Adrenal gland (tissue), 12 donors: Measurements from ENCODE around the gene SNTA1. TPM values are rescaled to one million over a fixed set of nuclear protein-coding genes. Genes with fewer than 3 reads are reported as not detected.

Experiments used
- DNase-seq, 7 donors: peaks; one replicate each; pipeline ENCODE4 v3.0.0-alpha.2; 2019 to 2020
- H3K27ac ChIP-seq, 5 donors: fragments of 200-600 bp; sonication (generic) in 4 of 5; 1 replicate in 3 of 5; 2 replicates in 2 of 5; pipeline versions ENCODE4 v1.5.1 to v1.8.0; 2016 to 2020; ENCODE audit warnings: mild to moderate bottlenecking in 1 of 5
- H3K27me3 ChIP-seq: fragments of 200-600 bp; 2 replicates; pipeline ENCODE4 v1.8.0; 2021
- H3K36me3 ChIP-seq, 2 donors: fragments of 200-600 bp; replicated peaks in 1 of 2; 1 replicate in 1 of 2; 2 replicates in 1 of 2; pipeline versions ENCODE4 v1.5.1 to v1.8.0; 2018 to 2022
- H3K4me1 ChIP-seq, 2 donors: fragments of 200-600 bp; replicated peaks in 1 of 2; 1 replicate in 1 of 2; 2 replicates in 1 of 2; pipeline versions ENCODE4 v1.5.1 to v1.8.0; 2018 to 2021
- H3K4me3 ChIP-seq, 4 donors: fragments of 200-600 bp; sonication (generic) in 3 of 4; one replicate each; pipeline ENCODE4 v1.5.1; 2016 to 2018
- H3K9me3 ChIP-seq, 3 donors: fragments of 200-600 bp; sonication (generic) in 1 of 3; replicated peaks in 1 of 3; 1 replicate in 2 of 3; 2 replicates in 1 of 3; pipeline versions ENCODE4 v1.5.1 to v1.8.0; 2016 to 2021
- CTCF ChIP-seq, 6 experiments: fragments of 450-650 bp in 4 of 6; fragments of 200-600 bp in 2 of 6; sonication (generic) in 1 of 6; IDR thresholded peaks; 1 replicate in 5 of 6; 2 replicates in 1 of 6; pipeline versions ENCODE4 v1.5.1 to v1.8.0; 2016 to 2021; ENCODE audit warnings: antibody characterized with exemption in 6 of 6, mild to moderate bottlenecking in 2 of 6, moderate library complexity in 1 of 6
- POLR2A ChIP-seq, 2 donors: fragments of 450-650 bp; IDR thresholded peaks; one replicate each; pipeline ENCODE4 v1.6.1; 2017; ENCODE audit warnings: antibody characterized with exemption in 2 of 2, mild to moderate bottlenecking in 2 of 2, moderate library complexity in 1 of 2
- WGBS, 4 donors: extraction: QIAGEN DNeasy Blood & Tissue Kit in 2 of 4; methylation state at CpG; one replicate each; pipeline versions ENCODE4 v1.1.5 to v1.1.7; 2013 to 2017; 5-methylcytosine and 5-hydroxymethylcytosine counted together
- intact Hi-C, 2 donors: fragments of 100-400 bp; cut with DNase I; formaldehyde crosslinking; loops; one replicate each; pipeline versions ENCODE4 v1.14.1 to v1.15.0; 2022 to 2023
- polyA plus RNA-seq, 3 donors: library from polyadenylated mRNA; stranded (reverse); fragments of 200-250 nt in 2 of 3; fragments of 350-450 nt in 1 of 3; fragmentation: Illumina TruSeq in 1 of 3; extraction: RNeasy Lipid Tissue Mini Kit (QIAGEN cat#74804) in 1 of 3; gene quantifications; one replicate each; pipeline ENCODE4 v1.2.3, GENCODE V29; 2013 to 2014
- total RNA-seq, 9 donors: library from RNA; depleted of rRNA in 4 of 9; stranded (reverse); fragments of >200 nt in 4 of 9; fragments of 120-200 nt in 1 of 9; fragmentation: NEBNext Ultra II Directional in 1 of 9; extraction: Animal tissue kit (Norgen Biotek cat#: 25700) in 1 of 9; gene quantifications; one replicate each; pipeline versions ENCODE4 v1.1.0 to v1.2.4, GENCODE V29; 2013 to 2023
- donor health status: healthy with polysubstance abuse.
- donor health status: Bipolar disorder and iron deficiency.
- donor health status: DM: yes; HTN: yes; CAD: no.
- donor health status: DM: no; HTN: no; CAD: no.
- donor health status: DM: no; HTN: no; CAD: no.
- donor health status: DM: yes; HTN: yes; CAD: no.

SNTA1 gene
- total and polyA plus RNA-seq, 12 donors = 4.3 to 73.2 (median 29.5) TPM

DNA sequence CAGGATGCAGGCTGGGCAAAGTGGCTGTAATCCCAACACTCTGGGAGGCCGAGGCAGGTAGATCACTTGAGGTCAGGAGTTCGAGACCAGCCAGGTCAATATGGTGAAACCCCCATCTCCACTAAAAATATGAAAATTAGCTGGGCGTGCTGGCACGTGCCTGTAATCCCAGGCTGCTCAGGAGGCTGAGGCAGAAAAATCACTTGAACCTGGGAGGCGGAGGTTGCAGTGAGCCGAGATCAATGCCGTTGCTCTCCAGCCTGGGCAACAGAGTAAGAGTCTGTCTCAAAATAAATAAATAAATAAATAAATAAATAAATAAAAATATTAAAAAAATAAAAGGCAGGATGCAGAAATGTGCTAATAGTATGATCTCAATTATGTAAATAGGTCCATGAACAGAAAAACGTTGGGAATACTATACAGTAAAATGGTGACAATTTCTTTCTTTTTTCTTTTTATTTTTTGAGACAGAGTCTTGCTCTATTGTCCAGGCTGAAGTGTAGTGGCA is 37.9 kb upstream of the SNTA1 start:
- H3K36me3 ChIP-seq = no peaks in the 10 kb centered on the region
- H3K9me3 ChIP-seq = no peaks in the 10 kb centered on the region
- no peaks in the 10 kb centered on the region for H3K4me1 ChIP-seq
- TF ChIP-seq CTCF (IDR thresholded peaks at IDR 0.05) (no peak), POLR2A (IDR thresholded peaks at IDR 0.05) (no peak)
- no peak overlapping the region for H3K4me3 ChIP-seq
- intact Hi-C loops = no loop called here
- no peak for DNase-seq
- 92 to 94% (median 93%) methylated on average over 8 of the region's 8 CpGs for WGBS, 4 donors
- H3K27ac ChIP-seq = no peak overlapping the region
- H3K27me3 ChIP-seq = no peaks in the 10 kb centered on the region

- H3K4me3 ChIP-seq = no peak overlapping the region
- intact Hi-C loops = no loop called here
- H3K27ac ChIP-seq = no peak overlapping the region
- TF ChIP-seq POLR2A (IDR thresholded peaks at IDR 0.05) (no peak), CTCF (IDR thresholded peaks at IDR 0.05) (no peak)
- H3K9me3 ChIP-seq = no peaks in the 10 kb centered on the region
- no peak for DNase-seq
- no peaks in the 10 kb centered on the region for H3K27me3 ChIP-seq
- H3K36me3 ChIP-seq = no peaks in the 10 kb centered on the region
- no peaks in the 10 kb centered on the region for H3K4me1 ChIP-seq
- WGBS, 4 donors = 83 to 97% (median 95%) methylated on average over 5 of the region's 5 CpGs
Measured at GRCh38 chr20:33480048-33480447, 36.5 kb upstream of the SNTA1 start.

GRCh38 chr20:33477386-33478234 is 34.0 kb upstream of the SNTA1 start:
- Histone ChIP-seq H3K27me3 (no peaks in the 10 kb centered on the region), H3K9me3 (no peaks in the 10 kb centered on the region), H3K27ac (no peak overlapping the region), H3K4me1 (no peaks in the 10 kb centered on the region), H3K36me3 (no peaks in the 10 kb centered on the region), H3K4me3 (no peak overlapping the region)
- no peak for DNase-seq
- WGBS, 4 donors = 82 to 100% (median 86%) methylated on average over 3 to 7 of the region's 7 CpGs
- no peak for TF ChIP-seq CTCF (IDR thresholded peaks at IDR 0.05)
- no peak for TF ChIP-seq POLR2A (IDR thresholded peaks at IDR 0.05)
- intact Hi-C loops = no loop called here

DNA sequence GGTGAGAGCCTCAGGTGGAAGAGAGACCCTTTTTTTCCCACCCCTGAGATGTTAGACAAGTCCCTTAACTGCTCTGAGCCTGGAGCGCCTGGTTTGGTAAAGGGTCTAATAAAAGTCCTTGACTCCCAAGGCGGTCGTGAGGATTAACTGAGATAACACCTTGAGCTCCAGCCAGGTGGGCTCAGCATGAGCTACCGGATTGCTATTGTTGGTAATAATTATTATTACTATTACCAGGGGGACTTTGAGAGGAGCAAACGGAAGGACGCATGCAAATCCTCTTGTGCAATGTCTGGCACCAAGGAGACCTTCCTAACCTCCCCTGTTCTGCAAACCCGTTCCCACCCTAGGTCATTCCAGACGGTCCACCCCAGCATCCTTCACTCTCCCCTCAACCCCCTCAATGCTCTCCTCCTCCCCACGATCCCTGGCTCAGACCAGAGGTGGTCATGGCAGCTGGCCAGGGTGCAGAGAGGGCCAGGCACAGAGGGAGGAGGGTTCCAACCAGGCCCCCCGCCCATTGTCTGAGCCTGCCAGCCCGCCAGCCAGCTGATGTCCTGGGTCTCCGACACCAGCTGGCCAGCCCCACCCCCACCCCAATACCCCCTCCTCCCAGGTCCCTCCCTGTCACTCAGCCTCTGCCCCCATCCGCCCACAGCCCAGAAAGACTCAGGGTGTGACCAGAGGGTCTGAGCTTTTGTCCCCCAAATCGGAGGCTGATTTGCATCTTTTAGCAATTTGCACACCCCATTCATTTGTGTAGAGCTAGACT is 32.0 kb upstream of the SNTA1 start:
- Histone ChIP-seq H3K4me1 (no peaks in the 10 kb centered on the region), H3K27me3 (no peaks in the 10 kb centered on the region), H3K27ac (no peak overlapping the region), H3K36me3 (no peaks in the 10 kb centered on the region), H3K4me3 (no peak overlapping the region), H3K9me3 (no peaks in the 10 kb centered on the region)
- no peak for DNase-seq
- WGBS, 4 donors = 38 to 59% (median 45%) methylated on average over 10 to 14 of the region's 14 CpGs
- no peak for TF ChIP-seq POLR2A (IDR thresholded peaks at IDR 0.05)
- no peak for TF ChIP-seq CTCF (IDR thresholded peaks at IDR 0.05)
- intact Hi-C loops = no loop called here
